Loucy (cell line): Measurements from ENCODE around the gene TMEM51.

Source experiments
- H2AFZ ChIP-seq: fragments of 200-600 bp; sonication (generic); 2 replicates; pipeline ENCODE4 v1.6.0; 2016; ENCODE audit warnings: antibody characterized with exemption, mild to moderate bottlenecking, low read length, moderate library complexity
- H3F3A ChIP-seq: fragments of 200-600 bp; 2 replicates; pipeline ENCODE4 v1.6.0; 2016; ENCODE audit warnings: antibody characterized with exemption, low read depth, mild to moderate bottlenecking
- H3K27me3 ChIP-seq: fragments of 200-600 bp; sonication (generic); 2 replicates; pipeline ENCODE4 v1.6.1; 2014; ENCODE audit warnings: low read length, mild to moderate bottlenecking; ENCODE audit not compliant: insufficient read depth, poor library complexity, severe bottlenecking
- H3K36me3 ChIP-seq: fragments of 200-600 bp; sonication (generic); 2 replicates; pipeline ENCODE4 v1.6.1; 2016; ENCODE audit warnings: low read length; ENCODE audit not compliant: insufficient read depth
- H3K4me1 ChIP-seq: fragments of 200-600 bp; sonication (generic); 2 replicates; pipeline ENCODE4 v1.5.1; 2014; ENCODE audit warnings: low read length, mild to moderate bottlenecking; ENCODE audit not compliant: insufficient read depth, poor library complexity, severe bottlenecking
- H3K4me2 ChIP-seq: fragments of 200-600 bp; sonication (generic); 2 replicates; pipeline ENCODE4 v1.6.0; 2014; ENCODE audit warnings: antibody characterized with exemption, low read length, low read depth, mild to moderate bottlenecking; ENCODE audit not compliant: poor library complexity, severe bottlenecking
- H3K4me3 ChIP-seq: fragments of 200-600 bp; sonication (generic); 2 replicates; pipeline ENCODE4 v1.5.1; 2014; ENCODE audit warnings: low read length, mild to moderate bottlenecking, mixed read lengths; ENCODE audit not compliant: poor library complexity, severe bottlenecking
- H3K79me2 ChIP-seq: fragments of 200-600 bp; sonication (generic); 2 replicates; pipeline ENCODE4 v1.6.1; 2014; ENCODE audit warnings: low read length; ENCODE audit not compliant: insufficient read depth
- H3K9ac ChIP-seq: fragments of 200-600 bp; sonication (generic); 2 replicates; pipeline ENCODE4 v1.6.0; 2014; ENCODE audit warnings: mild to moderate bottlenecking, low read depth, low read length, moderate library complexity; ENCODE audit not compliant: poor library complexity, severe bottlenecking
- H3K9me2 ChIP-seq: fragments of 200-600 bp; sonication (generic); replicated peaks from 2 replicates; pipeline ENCODE4 v1.6.1; 2016; ENCODE audit warnings: low read depth, low read length, mixed read lengths
- H3K9me3 ChIP-seq: fragments of 200-600 bp; sonication (generic); 2 replicates; pipeline ENCODE4 v1.6.1; 2014; ENCODE audit warnings: mild to moderate bottlenecking, antibody characterized with exemption, low read length, low read depth; ENCODE audit not compliant: insufficient read depth
- H4K20me1 ChIP-seq: fragments of 200-600 bp; sonication (generic); 2 replicates; pipeline ENCODE4 v1.6.0; 2014; ENCODE audit warnings: antibody characterized with exemption, low read length, mild to moderate bottlenecking; ENCODE audit not compliant: insufficient read depth, poor library complexity, severe bottlenecking
- CTCF ChIP-seq: fragments of 200-600 bp; sonication (generic); conservative IDR thresholded peaks from 2 replicates; pipeline ENCODE4 v1.5.1; 2014; ENCODE audit warnings: mild to moderate bottlenecking, antibody characterized with exemption, low read length
- EZH2phosphoT487 ChIP-seq: fragments of 200-600 bp; IDR thresholded peaks from 2 replicates; pipeline ENCODE4 v1.6.1; 2018; ENCODE audit warnings: antibody characterized with exemption, mild to moderate bottlenecking, moderate library complexity, borderline replicate concordance

The TMEM51 gene

GRCh38 chr1:15181564-15181963 lies 28.0 kb downstream of the TMEM51 start:
- Histone ChIP-seq H4K20me1 (no peaks in the 10 kb centered on the region), H3F3A (no peaks in the 10 kb centered on the region)

GRCh38 chr1:15184436-15185241 lies 31.1 kb downstream of the TMEM51 start:
- Histone ChIP-seq H3K27me3 (no peaks in the 10 kb centered on the region), H3K36me3 (no peaks in the 10 kb centered on the region), H3K4me3 (no peak overlapping the region), H2AFZ (no peak overlapping the region), H3F3A (no peaks in the 10 kb centered on the region), H4K20me1 (no peaks in the 10 kb centered on the region), H3K9me2 (no peaks in the 10 kb centered on the region), H3K4me2 (no peak overlapping the region), H3K9ac (no peak overlapping the region), H3K4me1 (no peaks in the 10 kb centered on the region), H3K9me3 (no peaks in the 10 kb centered on the region), H3K79me2 (no peaks in the 10 kb centered on the region)
- no peak for TF ChIP-seq CTCF
- no peak for TF ChIP-seq EZH2phosphoT487

More at GRCh38 chr1:15181564-15181963, 28.0 kb downstream of the TMEM51 start:
- no peaks in the 10 kb centered on the region for H3K79me2 ChIP-seq
- H3K27me3 ChIP-seq, result no peaks in the 10 kb centered on the region
- H3K4me1 ChIP-seq, result no peaks in the 10 kb centered on the region
- no peaks in the 10 kb centered on the region for H3K36me3 ChIP-seq
- no peak overlapping the region for H2AFZ ChIP-seq
- H3K9me3 ChIP-seq, result no peaks in the 10 kb centered on the region
- no peak overlapping the region for H3K9ac ChIP-seq
- H3K9me2 ChIP-seq, result no peaks in the 10 kb centered on the region
- TF ChIP-seq CTCF (no peak), EZH2phosphoT487 (no peak)
- H3K4me3 ChIP-seq, result no peak overlapping the region
- no peak overlapping the region for H3K4me2 ChIP-seq

GRCh38 chr1:15185617-15186016 lies 32.1 kb downstream of the TMEM51 start:
- H3F3A ChIP-seq, result no peaks in the 10 kb centered on the region
- no peaks in the 10 kb centered on the region for H3K79me2 ChIP-seq
- no peaks in the 10 kb centered on the region for H4K20me1 ChIP-seq
- H3K36me3 ChIP-seq, result no peaks in the 10 kb centered on the region
- H3K9ac ChIP-seq, result no peak overlapping the region
- no peaks in the 10 kb centered on the region for H3K9me2 ChIP-seq
- H3K4me3 ChIP-seq, result no peak overlapping the region
- H3K4me2 ChIP-seq, result no peak overlapping the region
- no peak overlapping the region for H2AFZ ChIP-seq
- H3K27me3 ChIP-seq, result no peaks in the 10 kb centered on the region
- H3K9me3 ChIP-seq, result no peaks in the 10 kb centered on the region
- TF ChIP-seq EZH2phosphoT487, result no peak
- no peak for TF ChIP-seq CTCF
- no peaks in the 10 kb centered on the region for H3K4me1 ChIP-seq
